OCI-LY3 (cell line): Measurements from ENCODE around the gene ZFP3.

Experiments used
- CTCF ChIP-seq: fragments of 200-600, 300-600 bp; sonication (generic); IDR thresholded peaks from 2 replicates; pipeline ENCODE4 v1.5.1; 2014; ENCODE audit warnings: antibody characterized with exemption, low read length, low read depth
- EZH2phosphoT487 ChIP-seq: fragments of 200-600 bp; shearing (Covaris generic); IDR thresholded peaks from 2 replicates; pipeline ENCODE4 v1.6.1; 2018; ENCODE audit warnings: antibody characterized with exemption, mixed run types, low read depth

DNA sequence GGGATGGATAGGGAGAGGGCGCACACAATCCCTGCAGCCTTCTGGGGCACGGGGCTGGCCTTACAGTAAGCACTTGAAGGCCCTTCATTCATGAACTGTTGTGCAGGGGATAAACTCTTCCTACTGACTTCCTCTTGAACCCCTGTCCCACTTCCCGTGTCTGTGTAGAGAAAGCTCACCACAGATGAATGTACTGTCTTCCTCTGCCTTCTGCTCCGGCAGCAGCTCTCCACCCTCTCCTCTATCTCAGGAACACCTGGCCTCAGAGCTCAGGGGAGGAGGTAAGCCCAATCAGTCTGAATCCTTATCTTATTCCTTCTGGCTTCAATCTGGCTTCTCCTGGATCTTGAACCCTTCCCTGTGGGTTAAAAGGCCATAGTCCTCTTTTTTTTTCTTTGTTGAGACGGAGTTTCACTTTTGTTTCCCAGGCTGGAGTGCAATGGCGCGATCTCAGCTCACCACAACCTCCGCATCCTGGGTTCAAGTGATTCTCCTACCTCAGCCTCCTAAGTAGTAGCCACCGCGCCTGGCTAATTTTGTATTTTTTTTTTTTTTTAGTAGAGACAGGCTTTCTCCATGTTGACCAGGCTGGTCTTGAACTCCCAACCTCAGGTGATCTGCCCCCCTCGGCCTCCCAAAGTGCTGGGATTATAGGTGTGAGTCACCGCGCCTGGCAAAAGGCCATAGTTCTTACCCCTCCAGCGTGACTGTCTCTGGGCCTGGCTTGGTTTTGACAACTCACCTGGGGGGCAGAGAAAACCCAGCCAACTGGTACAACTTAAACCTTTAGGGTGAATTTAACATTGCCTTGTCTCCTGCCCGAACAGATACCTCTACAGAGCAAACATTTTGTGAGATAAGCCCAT, 35.9 kb upstream of the ZFP3 start:
- no peak for TF ChIP-seq CTCF
- TF ChIP-seq EZH2phosphoT487, result no peak
